GM18868 (cell line): ENCODE measurements around the gene CDC5L.

Source experiments
- ATAC-seq: cut with Tn5 transposase; IDR thresholded peaks from one replicate; pipeline ENCODE4 v1.9.1; 2021; ENCODE audit warnings: mild to moderate bottlenecking, moderate library complexity; ENCODE audit not compliant: unreplicated experiment

The CDC5L gene

DNA sequence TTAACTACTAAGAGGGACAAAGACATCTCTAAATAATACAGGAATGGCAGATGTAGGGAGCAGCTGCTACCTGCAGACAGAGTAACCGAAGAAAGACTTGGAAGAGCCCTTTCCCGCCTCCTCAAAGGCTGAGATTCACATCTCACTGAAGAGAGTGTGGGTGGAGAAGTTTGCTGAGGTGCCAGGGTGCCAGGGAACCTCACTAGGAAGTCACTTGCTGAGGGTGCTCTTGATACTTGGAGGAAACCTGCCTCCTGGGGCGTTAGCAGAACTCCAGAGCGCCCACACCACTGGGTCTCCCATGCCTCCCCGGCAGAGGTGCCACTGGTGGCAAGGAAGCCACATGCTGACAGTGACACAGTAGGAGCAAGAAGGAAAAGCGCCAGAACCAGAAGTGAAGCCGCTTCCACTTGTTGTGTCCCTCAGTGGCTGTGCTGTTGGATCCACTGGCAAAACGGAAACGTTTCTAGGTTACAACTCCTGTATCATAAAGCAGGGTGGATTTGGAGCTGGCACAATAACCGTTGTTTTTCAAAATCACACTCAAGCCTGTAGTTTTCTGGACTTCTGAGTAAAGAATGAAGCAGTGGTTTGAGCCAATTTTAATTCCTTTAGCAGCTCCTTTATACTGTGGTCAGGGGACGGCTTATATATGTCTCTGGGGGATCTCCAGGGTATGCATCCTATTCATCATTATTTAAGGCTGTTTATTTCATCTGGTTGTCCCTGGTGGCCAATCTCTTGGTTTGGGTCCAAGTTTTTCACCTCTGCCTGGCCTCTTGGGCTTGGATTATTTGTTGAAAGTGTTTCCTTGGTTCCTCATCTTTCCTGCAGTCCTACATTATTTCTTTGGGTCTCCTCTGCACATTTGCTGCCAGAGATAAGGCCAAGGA lies 64.5 kb downstream of the CDC5L start:
- ATAC-seq: no peak

DNA sequence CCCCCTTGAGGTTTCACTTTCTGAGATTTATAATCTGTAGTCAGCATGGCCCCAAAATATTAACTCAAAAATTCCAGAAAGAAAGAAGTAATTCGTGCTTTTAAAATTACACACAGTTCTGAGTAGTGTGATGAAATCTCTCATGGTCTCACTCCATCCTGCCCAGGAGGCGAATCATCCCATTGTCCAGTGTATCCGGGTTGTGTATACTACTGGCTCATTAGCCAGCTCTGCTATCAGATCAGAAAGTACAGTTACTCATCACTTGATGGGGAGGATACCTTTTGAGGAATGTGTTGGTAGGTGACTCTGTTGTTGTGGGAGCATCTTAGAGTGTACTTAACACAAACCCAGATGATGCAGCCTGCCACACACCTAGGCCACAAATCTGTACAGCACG lies 65.2 kb downstream of the CDC5L start:
- no peak for ATAC-seq

DNA sequence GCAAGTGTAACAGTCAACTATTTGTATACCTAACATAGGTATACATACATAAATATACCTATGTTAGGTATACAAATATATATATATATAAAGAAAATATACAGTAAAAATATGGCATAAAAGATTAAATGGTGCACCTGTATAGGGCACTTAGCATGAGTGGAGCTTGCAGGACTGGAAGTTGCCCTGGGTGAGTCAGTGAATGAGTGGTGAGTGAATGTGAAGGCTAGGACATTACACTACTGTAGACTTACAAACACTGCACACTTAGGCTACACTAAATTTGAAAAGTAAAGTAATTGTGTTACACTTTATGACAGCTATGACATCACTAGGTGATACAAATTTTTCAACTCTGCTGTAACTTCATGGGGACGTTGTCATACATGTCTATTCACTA lies 65.6 kb downstream of the CDC5L start:
- ATAC-seq: no peak

DNA sequence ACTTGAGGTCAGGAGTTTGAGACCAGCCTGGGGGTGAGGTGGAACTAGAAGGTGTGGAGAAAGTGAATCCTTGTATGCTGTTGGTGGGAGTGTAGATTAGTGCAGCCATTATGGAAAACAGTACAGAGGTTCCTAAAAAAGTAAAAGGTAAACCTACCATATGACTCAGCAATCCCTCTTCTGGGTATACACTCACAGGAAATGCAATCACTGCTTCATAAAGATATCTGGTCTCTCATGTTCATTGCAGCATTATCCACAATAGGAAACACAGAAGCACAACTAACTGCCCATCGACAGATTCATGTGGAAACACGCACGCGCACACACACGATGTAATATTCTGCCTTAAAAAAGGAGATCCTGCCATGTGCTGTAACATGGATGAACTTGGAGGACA lies 66.7 kb downstream of the CDC5L start:
- no peak for ATAC-seq

DNA sequence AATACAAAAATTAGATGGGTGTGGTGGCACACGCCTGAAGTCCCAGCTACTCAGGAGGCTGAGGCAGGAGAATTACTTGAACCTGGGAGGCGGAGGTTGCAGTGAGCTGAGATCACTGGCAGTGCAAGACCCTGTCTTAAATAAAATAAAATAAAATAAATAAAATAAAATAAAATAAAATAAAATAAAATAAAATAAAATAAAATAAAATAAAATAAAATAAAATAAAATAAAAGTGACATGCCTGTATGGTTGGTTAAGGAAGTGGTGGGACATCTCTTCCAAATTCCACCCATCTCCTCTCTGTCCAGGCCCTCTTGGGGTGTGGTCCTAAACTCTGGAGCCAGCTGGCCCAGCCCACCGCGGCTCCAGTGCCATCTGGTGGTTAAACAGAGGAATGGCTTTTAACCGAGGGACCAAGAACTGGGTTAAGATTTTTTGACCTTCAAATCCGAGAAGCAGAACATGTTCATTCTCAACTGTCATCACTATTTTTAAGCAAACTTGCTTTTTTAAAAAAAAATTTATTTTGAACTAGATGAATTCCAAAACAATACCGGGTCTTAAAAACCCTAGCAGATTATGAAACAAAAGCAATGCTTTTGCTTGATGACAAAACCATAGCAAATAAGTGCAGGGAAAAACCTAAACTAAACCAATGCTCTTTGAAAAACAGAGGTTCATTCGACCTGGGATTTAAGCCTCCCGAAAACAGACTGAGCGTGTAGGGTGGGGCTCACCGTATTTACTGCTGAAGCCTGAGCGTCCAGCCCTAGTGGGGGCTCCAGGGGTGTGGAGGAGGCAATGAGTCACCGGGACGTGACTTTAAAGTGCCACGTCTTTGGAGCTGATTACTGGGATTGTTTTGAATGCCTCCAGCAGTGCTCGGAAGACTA lies 68.8 kb downstream of the CDC5L start:
- ATAC-seq: no peak

- no peak for ATAC-seq
Measured at GRCh38 chr6:44456966-44457292, 69.4 kb downstream of the CDC5L start.

GRCh38 chr6:44457596-44457995 lies 70.1 kb downstream of the CDC5L start:
- no peak for ATAC-seq

- ATAC-seq: no peak
Measured at GRCh38 chr6:44458551-44458950, 71.0 kb downstream of the CDC5L start.

GRCh38 chr6:44462335-44462734 lies 74.8 kb downstream of the CDC5L start:
- ATAC-seq: no peak

DNA sequence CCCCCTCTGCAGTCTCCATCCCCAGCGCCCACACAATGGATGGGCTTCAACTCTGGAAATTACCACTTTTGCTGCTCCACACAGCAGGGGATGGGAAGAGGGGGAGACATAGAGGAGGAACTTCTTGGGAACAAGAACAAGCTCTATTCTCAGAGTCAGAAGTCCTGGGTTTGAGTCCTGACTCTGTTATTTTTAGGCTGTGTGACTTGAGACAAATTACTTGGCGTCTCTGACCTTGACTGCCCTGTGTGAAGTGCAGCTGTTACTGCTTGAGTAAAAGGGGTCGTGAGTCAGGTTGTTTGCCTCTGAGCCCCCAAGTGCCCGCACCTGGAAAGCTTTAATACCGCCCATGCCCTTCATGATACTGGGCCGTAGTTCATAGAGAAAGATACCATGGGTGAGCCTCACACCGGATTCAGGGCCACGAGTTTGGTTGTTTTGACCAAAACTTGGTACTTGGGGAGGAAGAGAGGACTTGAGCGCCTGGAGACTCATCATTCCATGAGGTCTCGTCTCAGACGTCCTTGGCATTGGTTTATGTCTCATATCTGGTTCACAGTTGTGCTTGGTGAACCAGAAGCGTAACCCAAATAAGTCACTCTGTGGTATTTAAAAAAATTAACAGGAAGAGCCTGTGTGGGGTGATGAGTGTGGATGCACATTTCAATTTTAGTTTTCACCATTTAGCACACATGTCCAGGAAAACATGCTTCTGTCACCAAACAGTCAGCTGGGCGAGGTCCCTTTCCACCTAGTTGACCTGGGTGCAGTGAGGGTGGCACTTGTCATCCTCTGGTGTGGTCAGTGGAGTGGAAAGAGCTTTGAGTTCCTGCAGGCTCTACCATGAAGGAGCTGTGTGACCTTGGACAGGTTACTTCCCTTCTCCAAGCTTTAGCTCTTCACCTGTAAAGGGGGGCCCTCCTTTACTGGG lies 75.6 kb downstream of the CDC5L start:
- ATAC-seq: no peak

DNA sequence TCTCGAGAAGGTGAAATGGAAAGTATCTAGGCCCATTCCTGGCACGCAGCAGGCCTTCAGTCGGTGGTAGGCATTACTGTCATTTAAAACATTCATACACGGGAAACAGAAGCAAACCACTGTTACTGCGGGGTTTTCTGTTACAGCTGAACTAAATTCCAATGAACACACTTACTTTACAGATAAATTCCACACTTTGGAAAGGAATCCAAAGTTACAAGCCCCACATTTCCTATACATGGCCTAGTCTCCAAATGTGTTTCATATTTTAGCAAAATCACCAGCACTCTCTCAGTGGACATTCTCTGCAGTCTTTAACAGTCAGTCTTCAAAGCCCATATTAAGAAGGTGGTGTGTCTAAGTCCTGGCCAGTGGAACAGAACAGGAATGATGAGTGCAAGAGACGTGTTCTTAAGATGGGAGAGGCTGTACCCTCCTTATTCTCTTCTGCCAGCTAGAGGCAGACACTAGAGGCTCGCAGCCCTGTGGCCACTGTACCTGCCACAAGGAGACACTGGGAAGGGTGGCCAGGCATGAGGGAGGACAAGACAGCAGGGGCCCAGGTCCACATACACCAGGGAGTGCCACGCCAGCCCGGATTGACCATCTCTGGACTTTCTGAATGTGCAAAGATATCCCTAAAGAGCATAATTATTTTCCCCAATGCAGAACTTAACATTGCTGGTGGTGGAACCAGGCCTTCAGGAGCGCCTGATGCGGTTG lies 76.4 kb downstream of the CDC5L start:
- no peak for ATAC-seq

- no peak for ATAC-seq
Measured at GRCh38 chr6:44464527-44465310, 77.2 kb downstream of the CDC5L start.

- ATAC-seq: no peak
Measured at GRCh38 chr6:44466955-44467354, 79.4 kb downstream of the CDC5L start.

DNA sequence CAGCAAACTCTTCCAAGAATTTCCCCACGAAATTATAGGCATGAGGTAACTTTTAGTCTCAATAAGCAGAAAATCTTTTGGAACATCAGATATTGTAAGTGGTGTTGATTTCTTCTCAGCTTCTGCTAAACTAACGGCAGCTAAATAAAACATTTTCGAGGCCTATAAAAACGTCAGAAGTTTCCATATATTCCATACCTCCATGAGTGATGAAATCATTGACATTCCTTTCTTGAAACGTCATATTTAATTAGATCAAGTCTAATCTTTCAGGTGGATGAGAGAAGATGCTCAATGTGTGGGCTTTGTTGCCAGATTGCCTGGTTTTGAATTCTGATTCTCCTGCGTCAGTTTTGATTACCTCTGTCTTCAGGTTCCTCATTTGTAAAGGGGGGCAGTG lies 81.3 kb downstream of the CDC5L start:
- ATAC-seq: no peak

- no peak for ATAC-seq
Measured at GRCh38 chr6:44470115-44470464, 82.6 kb downstream of the CDC5L start.

DNA sequence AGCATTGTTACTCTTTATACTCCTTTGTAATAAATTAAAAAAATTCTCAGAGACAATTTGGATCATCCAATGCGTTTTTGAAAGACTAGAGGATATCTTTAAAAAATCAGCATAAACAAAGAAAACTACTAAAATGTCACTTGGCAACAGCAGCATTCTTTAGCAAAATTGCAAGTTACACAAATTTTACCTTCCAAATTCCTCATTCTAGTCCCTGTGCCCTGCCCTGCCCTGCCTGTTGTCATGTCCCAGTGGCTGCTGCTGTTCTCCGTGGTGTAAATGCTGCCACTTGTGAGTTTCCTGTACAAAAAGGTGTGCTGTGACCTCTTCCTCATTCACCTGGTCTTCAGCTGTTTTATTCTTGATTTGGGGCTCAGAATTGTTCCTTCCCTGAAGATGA lies 83.2 kb downstream of the CDC5L start:
- no peak for ATAC-seq

DNA sequence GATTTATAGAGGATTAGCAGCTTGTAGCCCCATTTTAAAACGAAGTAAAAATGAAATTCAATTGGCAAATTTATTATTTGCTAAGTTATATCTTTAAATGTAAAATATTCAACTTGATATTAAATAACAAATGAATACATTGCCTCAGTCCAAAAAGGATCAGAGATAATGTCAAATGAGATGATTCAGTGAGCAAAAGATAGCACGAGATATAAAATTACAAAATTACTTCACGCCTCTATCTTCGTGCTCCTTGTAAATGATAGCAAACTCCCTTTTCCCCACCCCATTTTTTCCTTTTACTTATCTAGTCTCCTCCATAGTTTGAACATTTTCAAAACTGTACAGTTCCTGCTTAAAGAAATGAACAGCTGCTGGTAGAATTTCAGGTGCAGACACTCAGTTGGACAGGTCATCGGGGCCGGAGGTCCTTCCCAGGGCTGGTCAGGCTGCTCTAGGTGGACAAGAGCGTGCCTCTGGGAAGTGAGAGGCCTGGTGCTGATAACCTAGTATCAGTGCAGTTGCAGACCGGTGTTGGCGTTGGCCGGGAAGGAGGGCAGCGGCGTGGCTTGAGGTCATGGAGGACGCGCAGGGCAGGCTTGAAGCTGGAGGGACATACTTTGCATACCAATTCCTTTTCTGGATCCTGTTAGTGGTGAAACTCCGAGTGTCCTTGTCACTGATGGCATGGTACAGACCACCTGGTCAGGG lies 83.9 kb downstream of the CDC5L start:
- ATAC-seq: no peak

DNA sequence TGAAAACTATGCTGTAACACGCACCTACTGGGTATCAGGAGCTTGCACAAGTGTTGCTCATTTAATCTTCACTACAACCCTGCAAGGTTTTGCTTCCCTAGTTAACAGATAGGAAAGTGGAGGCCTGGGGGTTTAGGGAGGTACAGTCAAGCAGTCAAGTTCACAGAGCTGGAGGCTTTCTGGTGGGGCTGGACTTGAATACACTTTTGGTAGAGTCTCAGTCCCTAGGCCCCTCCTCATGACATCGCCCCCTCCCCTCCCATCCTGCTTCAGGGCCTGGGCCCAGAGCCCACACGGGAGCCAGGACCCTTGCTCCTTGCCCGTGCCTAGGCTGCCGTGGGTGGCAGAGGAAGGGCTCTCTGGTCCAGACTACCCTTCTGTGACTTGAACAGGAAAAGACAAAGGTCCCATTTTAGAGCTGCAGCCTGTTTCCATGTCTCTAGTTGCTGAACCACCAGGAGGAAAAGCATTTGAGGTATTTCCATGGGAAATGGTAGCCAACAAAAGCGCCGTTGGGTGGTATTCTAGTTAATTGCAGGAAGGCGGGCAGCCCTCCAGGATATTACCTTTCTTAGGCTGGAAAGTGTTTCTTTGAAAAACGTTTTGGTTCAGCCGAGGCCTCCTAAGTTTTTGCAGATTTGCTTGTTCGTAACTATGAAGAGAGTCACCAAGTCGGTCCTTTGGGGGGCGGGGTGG lies 84.9 kb downstream of the CDC5L start:
- ATAC-seq: no peak
